Left cardiac atrium (tissue), 4 donors: ENCODE measurements around the gene RSPH10B2. TPM values are rescaled to one million over a fixed set of nuclear protein-coding genes. Genes with fewer than 3 reads are reported as not detected.
"Not testable (repeated sequence)": the region's sequence is repeated elsewhere in the genome, so short reads cannot be mapped to it uniquely, and the experiment has no call there.

Experiments
- ATAC-seq, 2 donors: fragments of 200-7000 bp; cut with Tn5 transposase; one replicate each; pipeline ENCODE4 v1.9.1; 2020; ENCODE audit warnings: mild to moderate bottlenecking in 2 of 2, moderate library complexity in 2 of 2
- DNase-seq: peaks from one replicate; pipeline ENCODE4 v3.0.0-alpha.2; 2020
- intact Hi-C, 2 donors: fragments of 100-400 bp; cut with DNase I; formaldehyde crosslinking; loops; one replicate each; pipeline versions ENCODE4 v1.14.1 to v1.15.1; 2022 to 2023
- total RNA-seq, 2 donors: library from RNA; stranded (reverse); fragmentation: NEBNext Ultra II Directional; extraction: Animal tissue kit (Norgen Biotek cat#: 25700); gene quantifications; one replicate each; pipeline ENCODE4 v1.2.1, GENCODE V29; 2021
- donor health status: DM: no; HTN: yes; CAD: no.
- donor health status: DM: no; HTN: yes; CAD: no; lungs with severe emphysema.
- donor health status: DM: yes; HTN: yes; CAD: no.
- donor health status: Dilated cardiomyopathy.

Gene RSPH10B2
- total RNA-seq, 2 donors from 2014 or later, result not detected

DNA sequence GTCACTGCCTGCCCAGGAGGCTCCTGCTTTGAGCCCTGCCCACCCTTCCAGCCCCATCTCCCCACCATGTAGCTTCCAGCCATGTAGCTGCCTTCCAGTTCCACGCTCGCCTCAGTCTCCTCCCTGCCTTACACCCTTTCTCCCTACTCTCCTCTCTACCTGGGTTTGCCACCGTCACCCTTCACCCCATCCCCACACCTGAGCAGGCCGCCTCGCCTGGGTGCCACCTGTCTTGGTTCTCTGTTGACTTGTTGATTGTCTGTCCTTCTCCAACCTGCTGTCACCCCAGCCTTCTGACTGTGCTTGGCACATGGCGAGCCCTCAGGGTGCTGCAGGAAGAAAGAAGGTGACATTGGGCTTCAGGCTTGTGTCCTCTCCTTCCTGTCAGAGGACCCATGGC is 3.7 kb upstream of the RSPH10B2 start:
- intact Hi-C loops, ATAC-seq, DNase-seq: not testable (repeated sequence)

GRCh38 chr7:6761186-6761585 is 7.3 kb downstream of the RSPH10B2 start:
- DNase-seq, intact Hi-C loops, ATAC-seq: not testable (repeated sequence)

DNA sequence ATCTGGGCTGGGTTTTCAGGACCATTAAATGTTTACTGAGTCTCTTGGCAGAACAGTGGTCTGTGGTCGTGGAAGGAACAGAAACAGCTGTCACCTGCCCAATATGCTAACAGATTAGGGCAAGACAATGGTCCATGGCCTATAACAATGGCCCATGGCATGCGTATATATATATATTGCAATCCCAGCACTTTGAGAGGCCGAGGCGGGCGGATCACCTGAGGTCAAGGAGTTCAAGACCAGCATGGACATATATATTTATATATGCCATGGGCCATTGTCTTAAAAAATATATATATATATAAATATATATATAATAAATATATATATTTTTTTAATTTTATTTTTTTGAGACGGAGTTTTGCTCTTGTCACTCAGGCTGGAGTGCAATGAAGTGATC is 27.7 kb downstream of the RSPH10B2 start:
- ATAC-seq, intact Hi-C loops: not testable (repeated sequence)
- peak; percentile 10 for DNase-seq

DNA sequence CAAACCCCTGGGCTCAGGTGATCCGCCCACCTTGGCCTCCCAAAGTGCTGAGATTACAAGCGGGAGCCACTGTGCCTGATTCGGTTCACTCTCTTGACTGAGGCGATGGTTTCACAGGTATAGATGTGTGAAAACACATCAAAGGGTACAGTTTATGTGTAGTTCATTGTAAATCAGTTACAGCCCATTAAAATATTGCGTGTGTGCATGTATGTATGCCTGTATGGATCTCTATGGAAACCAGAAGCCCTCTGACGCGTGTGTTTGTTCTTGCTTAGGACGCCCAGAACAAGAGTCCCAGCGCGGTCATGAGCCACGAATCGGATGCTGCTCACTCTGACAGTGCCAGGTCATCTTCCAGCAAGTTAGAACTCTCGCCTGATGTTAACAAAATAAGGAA is 35.5 kb downstream of the RSPH10B2 start:
- intact Hi-C loops, DNase-seq, ATAC-seq: not testable (repeated sequence)

GRCh38 chr7:6792113-6792872 is 38.4 kb downstream of the RSPH10B2 start:
- peak in 1 of 2 donors; percentile 46 for ATAC-seq
- intact Hi-C loops, DNase-seq: not testable (repeated sequence)

DNA sequence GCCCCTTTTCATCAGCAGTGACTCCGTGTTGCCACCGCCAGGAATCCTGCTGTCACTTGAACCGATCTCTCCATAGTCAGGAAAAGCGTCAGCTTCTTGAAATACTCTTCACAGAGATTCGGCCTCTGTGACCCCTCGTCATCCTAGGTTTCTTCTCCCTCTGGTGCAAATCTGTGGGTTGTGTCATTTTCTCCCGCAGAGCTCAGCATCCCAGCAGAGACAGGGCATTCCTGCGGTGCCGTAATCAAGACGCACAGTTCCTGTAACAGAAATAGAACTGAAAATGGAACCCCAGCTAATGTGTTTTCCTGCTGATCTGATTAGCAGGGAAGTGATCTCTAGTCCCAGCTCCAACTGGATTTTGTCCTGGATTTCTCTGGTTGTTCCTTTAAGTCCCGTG is 40.4 kb downstream of the RSPH10B2 start:
- intact Hi-C loops, ATAC-seq, DNase-seq: not testable (repeated sequence)

DNA sequence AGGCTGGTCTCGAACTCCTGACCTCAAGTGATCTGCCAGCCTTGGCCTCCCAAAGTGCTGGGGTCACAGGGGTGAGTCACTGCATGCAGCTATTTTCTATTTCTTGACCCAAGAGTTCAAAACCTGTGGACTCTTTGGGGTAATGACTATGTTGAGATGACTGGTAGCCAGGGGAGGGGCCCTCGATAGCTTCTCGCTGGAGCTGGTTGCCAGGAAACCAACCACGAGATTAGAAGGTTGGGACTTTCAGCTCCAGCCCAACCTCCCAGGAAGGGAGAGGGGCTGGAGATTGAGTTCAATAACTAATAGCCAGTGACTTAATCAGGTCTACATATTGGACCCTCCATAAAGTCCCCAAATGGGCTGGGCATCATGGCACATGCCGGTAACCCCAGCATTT is 43.3 kb downstream of the RSPH10B2 start:
- DNase-seq, intact Hi-C loops, ATAC-seq: not testable (repeated sequence)

- intact Hi-C loops, DNase-seq, ATAC-seq: not testable (repeated sequence)
Observed at GRCh38 chr7:6798047-6798446, 44.1 kb downstream of the RSPH10B2 start.

GRCh38 chr7:6799887-6800286 is 46.0 kb downstream of the RSPH10B2 start:
- ATAC-seq, intact Hi-C loops, DNase-seq: not testable (repeated sequence)

- ATAC-seq, DNase-seq, intact Hi-C loops: not testable (repeated sequence)
Observed at GRCh38 chr7:6800331-6800730, 46.4 kb downstream of the RSPH10B2 start.

DNA sequence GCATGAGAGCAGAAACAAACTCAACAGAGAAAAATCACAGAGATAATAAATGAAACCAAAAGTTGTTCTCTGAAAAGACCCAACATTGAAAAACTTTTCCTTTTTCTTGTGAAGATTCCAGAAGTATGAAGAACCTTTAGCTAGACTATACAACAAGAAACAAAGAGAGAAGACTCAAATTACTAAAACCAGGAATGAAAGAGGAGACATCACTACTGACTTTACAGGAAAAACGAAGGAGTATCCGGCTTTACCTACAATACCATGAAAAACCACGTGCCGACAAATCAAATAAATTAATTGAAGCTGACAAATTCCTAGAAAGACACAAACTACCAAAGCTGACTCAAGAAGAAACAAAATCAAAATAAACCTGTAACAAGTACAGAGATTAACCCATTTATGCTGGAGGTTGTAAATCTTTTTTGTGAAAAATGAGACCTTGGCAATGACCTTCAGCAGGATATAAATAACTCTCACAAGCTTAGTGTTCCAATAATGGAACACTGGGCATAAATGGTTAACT is 53.6 kb downstream of the RSPH10B2 start:
- DNase-seq, ATAC-seq, intact Hi-C loops: not testable (repeated sequence)

DNA sequence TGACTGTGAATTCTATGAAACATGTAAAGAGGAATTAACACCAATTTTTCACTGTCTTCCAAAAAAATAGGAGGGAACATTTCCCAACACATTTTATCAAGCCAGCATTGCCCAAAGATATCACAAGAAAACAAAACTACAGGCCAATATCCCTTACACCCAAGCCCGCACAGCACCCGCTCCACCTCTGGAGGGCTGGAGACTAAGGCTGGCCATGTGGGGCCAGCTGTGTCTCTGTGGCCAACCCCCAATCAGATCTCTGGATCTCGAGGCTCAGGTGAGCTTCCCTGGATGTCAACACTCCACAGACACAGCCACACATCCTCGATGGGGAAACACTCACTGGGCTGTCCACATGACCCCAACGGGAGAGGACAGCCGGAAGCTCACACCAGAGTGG is 54.1 kb downstream of the RSPH10B2 start:
- ATAC-seq, intact Hi-C loops, DNase-seq: not testable (repeated sequence)

DNA sequence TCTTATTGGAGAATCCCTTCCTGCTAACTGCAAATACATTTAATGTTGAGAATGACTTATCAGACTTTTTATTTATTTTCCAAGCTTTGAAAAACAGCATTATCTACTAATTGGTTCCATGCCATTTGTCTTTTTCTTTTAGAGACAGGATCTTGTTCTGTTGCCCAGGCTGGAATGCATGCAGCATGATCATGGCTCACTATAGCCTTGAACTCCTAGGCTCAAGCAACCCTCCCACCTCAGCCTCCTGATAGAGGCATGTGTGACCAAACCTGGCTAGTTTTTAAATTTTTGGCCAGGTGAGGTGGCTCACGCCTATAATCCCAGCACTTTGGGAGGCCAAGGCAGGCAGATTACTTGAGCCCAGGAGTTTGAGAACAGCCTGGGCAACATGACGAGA is 59.1 kb downstream of the RSPH10B2 start:
- ATAC-seq, intact Hi-C loops, DNase-seq: not testable (repeated sequence)

DNA sequence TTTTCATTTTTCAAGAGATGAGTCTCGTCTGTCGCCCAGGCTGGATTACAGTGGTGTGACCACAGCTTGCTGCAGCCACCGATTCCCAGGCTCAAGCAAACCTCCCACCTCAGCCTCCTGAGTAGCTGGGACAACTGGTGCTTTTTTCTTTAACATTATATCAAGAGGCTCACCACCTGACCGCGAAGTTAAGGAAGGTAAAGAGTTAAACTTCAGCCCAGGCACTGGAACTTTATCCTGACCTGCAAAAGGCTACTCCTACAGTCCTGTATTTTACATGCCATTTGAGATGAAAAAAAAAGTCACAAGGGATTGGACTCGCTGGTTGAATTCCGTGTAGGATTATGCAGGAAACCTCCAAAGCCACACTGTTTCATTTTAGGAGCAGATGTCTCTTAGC is 61.6 kb downstream of the RSPH10B2 start:
- intact Hi-C loops, ATAC-seq, DNase-seq: not testable (repeated sequence)

DNA sequence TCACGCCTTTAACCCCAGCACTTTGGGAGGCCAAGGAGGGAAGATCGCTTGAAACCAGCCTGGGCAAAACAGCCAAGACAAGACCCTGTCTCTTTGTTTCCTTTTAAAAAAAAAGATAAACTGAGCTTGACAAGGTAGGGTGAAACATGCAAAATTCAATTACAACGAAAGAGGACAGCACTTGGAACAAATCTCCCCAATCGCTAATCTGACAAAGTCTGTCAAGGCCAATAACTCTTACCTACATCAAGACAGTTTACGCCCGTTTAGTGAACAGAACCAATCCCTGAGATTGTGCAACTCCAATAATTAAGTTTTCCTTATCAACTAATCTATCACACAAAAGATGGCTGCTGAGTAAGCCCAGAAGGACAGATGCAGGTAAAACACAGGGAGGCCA is 67.7 kb downstream of the RSPH10B2 start:
- ATAC-seq, intact Hi-C loops, DNase-seq: not testable (repeated sequence)

- DNase-seq, intact Hi-C loops: not testable (repeated sequence)
- ATAC-seq, result peak; percentile 41 to 49
Observed at GRCh38 chr7:6825236-6826125, 71.6 kb downstream of the RSPH10B2 start.

- ATAC-seq (peak; percentile 99), DNase-seq (peak; percentile 87)
- intact Hi-C loops, result not testable (repeated sequence)
Observed at GRCh38 chr7:6826151-6826550, 72.2 kb downstream of the RSPH10B2 start, which contains the start of gene CCZ1B. Gene CCZ1B (minus strand): TSS chr7:6826275. CDS start chr7:6826197, 78 bp downstream.

DNA sequence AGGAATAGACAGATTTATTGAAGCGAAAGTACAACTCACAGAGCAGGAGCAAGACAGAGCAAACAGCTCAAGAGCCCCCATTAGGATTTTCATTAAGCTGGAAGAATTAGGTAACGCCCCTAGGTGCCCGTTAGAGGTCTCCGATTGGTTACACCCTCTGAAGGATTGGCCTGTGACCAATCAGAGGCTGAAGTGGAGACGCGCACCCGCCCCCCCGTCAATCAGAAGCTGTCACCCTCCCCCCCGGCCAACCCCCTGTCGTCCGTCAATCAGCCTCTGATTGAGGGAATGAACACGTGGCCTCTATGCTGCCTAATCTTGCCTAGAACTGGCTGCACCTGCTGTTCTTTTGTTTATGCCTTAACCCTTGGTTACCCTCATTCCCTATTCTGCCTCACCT is 73.3 kb downstream of the RSPH10B2 start:
- intact Hi-C loops, DNase-seq, ATAC-seq: not testable (repeated sequence)

GRCh38 chr7:6829616-6830015 is 75.7 kb downstream of the RSPH10B2 start:
- intact Hi-C loops, DNase-seq, ATAC-seq: not testable (repeated sequence)
